A673 (cell line): Measurements from ENCODE around the gene CAMK4. TPM values are rescaled to one million over a fixed set of nuclear protein-coding genes. Genes with fewer than 3 reads are reported as not detected.
A peak's percentile ranks its signal among the peaks of the same experiment; 100 is the strongest.

ENCODE experiments used
- BruUV-seq: library from RNA; stranded (reverse); fragments of 400-500 nt; replicated peaks from 2 replicates; lab custom pipeline; 2021; lab: Mats Ljungman, UMichigan
- CTCF ChIA-PET: fragments of 300-600 bp; sonication (Branson Sonifier 250); formaldehyde crosslinking; loops from one replicate; lab custom pipeline; 2022; ENCODE audit warnings: antibody characterized with exemption; lab: Charles Lee
- POLR2A ChIA-PET: fragments of 300-600 bp; sonication (Branson Sonifier 250); formaldehyde crosslinking; loops from one replicate; lab custom pipeline; 2022; ENCODE audit warnings: antibody characterized with exemption; ENCODE audit not compliant: low non-redundant PET; lab: Charles Lee
- DNase-seq: peaks from one replicate; pipeline ENCODE4 v3.0.0-alpha.2; 2015; ENCODE audit warnings: low spot score
- H3K27ac ChIP-seq: fragments of 200-600 bp; sonication (generic); 2 replicates; pipeline ENCODE4 v1.5.1; 2016; ENCODE audit warnings: mixed run types, low read depth, mild to moderate bottlenecking, mixed read lengths, antibody characterized with exemption, low read length; ENCODE audit not compliant: poor library complexity, severe bottlenecking
- H3K27me3 ChIP-seq: fragments of 200-600 bp; sonication (generic); replicated peaks from 2 replicates; pipeline ENCODE4 v1.6.1; 2017; ENCODE audit warnings: mixed run types, low read depth, mild to moderate bottlenecking, mixed read lengths, antibody characterized with exemption, low read length; ENCODE audit not compliant: insufficient read depth, poor library complexity
- H3K36me3 ChIP-seq: fragments of 200-600 bp; sonication (generic); 2 replicates; pipeline ENCODE4 v1.6.1; 2016; ENCODE audit warnings: mixed run types, mild to moderate bottlenecking, mixed read lengths, antibody characterized with exemption, low read length; ENCODE audit not compliant: insufficient read depth, poor library complexity, severe bottlenecking
- H3K4me1 ChIP-seq: fragments of 200-600 bp; sonication (generic); 2 replicates; pipeline ENCODE4 v1.6.1; 2017; ENCODE audit warnings: mixed run types, mild to moderate bottlenecking, mixed read lengths, antibody characterized with exemption, low read length; ENCODE audit not compliant: insufficient read depth, poor library complexity, severe bottlenecking
- H3K4me3 ChIP-seq: fragments of 200-600 bp; sonication (generic); 2 replicates; pipeline ENCODE4 v1.5.1; 2016; ENCODE audit warnings: low read depth, mixed run types, mild to moderate bottlenecking, mixed read lengths, low read length; ENCODE audit not compliant: poor library complexity, severe bottlenecking
- H3K9me3 ChIP-seq: fragments of 200-600 bp; sonication (generic); 2 replicates; pipeline ENCODE4 v1.6.1; 2016; ENCODE audit warnings: mixed run types, low read depth, mild to moderate bottlenecking, mixed read lengths, antibody characterized with exemption, low read length; ENCODE audit not compliant: poor library complexity, severe bottlenecking
- EZH2 ChIP-seq: fragments of 200-600 bp; sonication (generic); IDR thresholded peaks from 2 replicates; pipeline ENCODE4 v1.6.1; 2017; ENCODE audit warnings: borderline replicate concordance, low read depth, mild to moderate bottlenecking, mixed read lengths, antibody characterized with exemption, low read length; ENCODE audit not compliant: poor library complexity, severe bottlenecking
- intact Hi-C: fragments of 100-400 bp; cut with micrococcal nuclease; formaldehyde crosslinking; loops from one replicate; pipeline ENCODE4 v1.10.0; 2022; ENCODE audit not compliant: unreplicated experiment
- total RNA-seq: library from RNA; stranded (reverse); gene quantifications from 2 replicates; pipeline ENCODE4 v1.2.3, GENCODE V29; 2021
- TF ChIP-seq, protein P1 (sequence below): fragments of 300-800, 200-600 bp; sonication (generic); conservative IDR thresholded peaks from 2 replicates; pipeline ENCODE4 v1.5.1; 2017; ENCODE audit warnings: low read depth, mild to moderate bottlenecking, antibody characterized with exemption, low read length, moderate library complexity, mixed read lengths

The CAMK4 gene
- total RNA-seq, 1 experiment from 2014 or later = 0.88 TPM

DNA sequence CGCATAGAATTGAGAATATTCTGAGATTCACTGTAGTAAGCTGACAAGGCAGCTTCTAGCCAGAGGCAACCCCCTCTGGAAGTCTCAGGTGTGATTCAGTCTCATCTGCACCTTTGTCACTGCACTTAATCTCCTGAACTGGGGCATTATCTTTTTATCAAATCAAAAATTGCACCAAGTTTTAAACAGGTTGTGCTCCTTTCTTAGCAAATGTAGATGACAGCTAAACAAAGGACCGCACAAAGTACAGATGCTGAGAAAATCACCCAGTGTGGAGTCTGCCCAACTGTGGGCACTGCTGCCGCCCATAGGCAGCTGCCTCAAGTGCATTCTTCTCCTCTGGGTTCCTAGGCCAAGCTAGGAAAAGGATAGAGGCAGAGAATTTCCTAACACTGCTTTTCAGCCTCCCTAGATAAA, 237.1 kb downstream of the CAMK4 start:
- Histone ChIP-seq H3K4me1 (no peaks in the 10 kb centered on the region), H3K9me3 (no peaks in the 10 kb centered on the region), H3K27ac (no peak overlapping the region), H3K27me3 (no peaks in the 10 kb centered on the region), H3K36me3 (no peaks in the 10 kb centered on the region), H3K4me3 (no peak overlapping the region)
- peak; percentile 42 for DNase-seq
- intact Hi-C loops = loop anchor here (5.0 kb wide), 1 partner anchor 299 kb away; no protein-coding TSS in a partner anchor
- BruUV-seq = no TSS peak
- TF ChIP-seq, protein P1, sequence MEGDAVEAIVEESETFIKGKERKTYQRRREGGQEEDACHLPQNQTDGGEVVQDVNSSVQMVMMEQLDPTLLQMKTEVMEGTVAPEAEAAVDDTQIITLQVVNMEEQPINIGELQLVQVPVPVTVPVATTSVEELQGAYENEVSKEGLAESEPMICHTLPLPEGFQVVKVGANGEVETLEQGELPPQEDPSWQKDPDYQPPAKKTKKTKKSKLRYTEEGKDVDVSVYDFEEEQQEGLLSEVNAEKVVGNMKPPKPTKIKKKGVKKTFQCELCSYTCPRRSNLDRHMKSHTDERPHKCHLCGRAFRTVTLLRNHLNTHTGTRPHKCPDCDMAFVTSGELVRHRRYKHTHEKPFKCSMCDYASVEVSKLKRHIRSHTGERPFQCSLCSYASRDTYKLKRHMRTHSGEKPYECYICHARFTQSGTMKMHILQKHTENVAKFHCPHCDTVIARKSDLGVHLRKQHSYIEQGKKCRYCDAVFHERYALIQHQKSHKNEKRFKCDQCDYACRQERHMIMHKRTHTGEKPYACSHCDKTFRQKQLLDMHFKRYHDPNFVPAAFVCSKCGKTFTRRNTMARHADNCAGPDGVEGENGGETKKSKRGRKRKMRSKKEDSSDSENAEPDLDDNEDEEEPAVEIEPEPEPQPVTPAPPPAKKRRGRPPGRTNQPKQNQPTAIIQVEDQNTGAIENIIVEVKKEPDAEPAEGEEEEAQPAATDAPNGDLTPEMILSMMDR = peak; percentile 66
- TF ChIP-seq EZH2 = no peak
- ChIA-PET CTCF (interaction anchor here (0.6 to 1.3 kb wide), 2 partner anchors 168 to 303 kb away, joined by 3 read pairs; no protein-coding TSS in a partner anchor), POLR2A (no interaction called here)

DNA sequence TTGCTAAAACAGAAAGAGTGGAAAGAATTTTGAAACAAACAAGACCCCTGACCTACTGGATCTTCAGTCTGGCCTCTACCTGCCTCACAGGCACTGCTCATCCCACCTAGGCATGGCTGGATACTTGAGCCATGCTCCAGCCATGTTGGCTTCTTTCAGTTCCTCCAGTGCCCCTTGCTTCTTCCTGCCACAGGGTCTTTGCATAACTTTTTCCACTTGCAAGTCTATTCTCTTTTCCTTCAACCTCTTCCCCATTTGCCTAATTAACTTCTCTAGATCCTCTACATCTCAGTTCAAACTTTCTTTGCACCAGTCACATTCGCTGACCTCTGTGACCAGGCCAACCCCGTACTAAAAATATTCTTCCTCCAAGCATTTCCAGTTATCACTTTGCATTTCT, 237.8 kb downstream of the CAMK4 start:
- no peaks in the 10 kb centered on the region for H3K36me3 ChIP-seq
- TF ChIP-seq, protein P1 = no peak
- TF ChIP-seq EZH2 = no peak
- no TSS peak for BruUV-seq
- CTCF ChIA-PET = interaction anchor here (0.6 to 1.3 kb wide), 2 partner anchors 169 to 304 kb away, joined by 3 read pairs; no protein-coding TSS in a partner anchor
- POLR2A ChIA-PET = no interaction called here
- no peak for DNase-seq
- intact Hi-C loops = loop anchor here (5.0 kb wide), 1 partner anchor 300 kb away; no protein-coding TSS in a partner anchor
- H3K27me3 ChIP-seq = no peaks in the 10 kb centered on the region
- no peak overlapping the region for H3K4me3 ChIP-seq
- H3K27ac ChIP-seq = no peak overlapping the region
- no peaks in the 10 kb centered on the region for H3K4me1 ChIP-seq
- H3K9me3 ChIP-seq = no peaks in the 10 kb centered on the region

DNA sequence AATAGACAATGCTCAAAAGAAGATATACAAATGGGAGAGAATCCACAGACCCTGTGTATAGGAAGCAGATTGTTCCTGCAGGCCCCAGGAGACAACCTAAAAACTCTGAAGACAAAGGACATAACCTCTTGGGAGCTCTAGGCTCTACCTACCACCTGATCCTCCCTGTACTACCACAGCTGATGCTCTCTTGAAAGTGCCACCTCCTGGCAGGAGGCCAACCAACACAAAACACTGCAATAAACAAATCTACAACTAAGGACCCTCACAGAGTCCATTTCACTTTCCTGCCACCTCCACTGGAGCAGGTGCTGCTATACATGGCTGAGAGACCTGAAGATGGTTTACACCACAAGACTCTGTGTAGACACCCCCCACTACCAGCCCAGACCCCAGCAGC, 239.1 kb downstream of the CAMK4 start:
- H3K27ac ChIP-seq = no peak overlapping the region
- H3K27me3 ChIP-seq = no peaks in the 10 kb centered on the region
- H3K4me1 ChIP-seq = no peaks in the 10 kb centered on the region
- POLR2A ChIA-PET = no interaction called here
- CTCF ChIA-PET = no interaction called here
- H3K4me3 ChIP-seq = no peak overlapping the region
- DNase-seq = no peak
- no peaks in the 10 kb centered on the region for H3K36me3 ChIP-seq
- TF ChIP-seq EZH2 = no peak
- TF ChIP-seq, protein P1 = no peak
- no TSS peak for BruUV-seq
- intact Hi-C loops = loop anchor here (5.0 kb wide), 1 partner anchor 301 kb away; no protein-coding TSS in a partner anchor
- no peaks in the 10 kb centered on the region for H3K9me3 ChIP-seq
